Measurements from ENCODE around the gene KAT2B. TPM values are rescaled to one million over a fixed set of nuclear protein-coding genes. Genes with fewer than 3 reads are reported as not detected.

Gene KAT2B
- total and polyA plus RNA-seq, 4 donors, result 7.5 to 58.5 (median 16.3) TPM

DNA sequence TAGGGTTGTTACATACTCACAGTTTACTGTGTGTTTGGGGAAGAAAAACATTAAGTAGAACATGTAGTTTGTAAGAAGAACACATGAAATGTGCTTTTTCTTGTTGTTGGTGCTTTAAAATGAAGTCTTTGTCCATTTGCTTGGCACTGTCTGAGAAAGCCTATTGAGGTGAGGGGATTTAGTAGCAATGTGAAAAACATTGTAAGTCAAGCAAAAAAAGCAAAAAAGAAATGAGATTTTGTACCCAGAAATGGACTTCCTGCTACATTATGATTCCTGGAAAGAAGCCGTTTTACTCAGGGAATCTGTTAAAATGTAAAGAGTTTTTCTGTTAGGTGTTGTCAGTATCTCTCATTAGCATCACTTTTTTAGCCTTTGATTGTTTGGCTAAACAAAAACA, 59.9 kb downstream of the KAT2B start:
- Histone ChIP-seq H3K9ac (ENCODE audit: low read depth in 1 of 2, low read length in 2 of 2) (no peak overlapping the region), H3K4me1 (ENCODE audit: control insufficient read depth in 4 of 4, insufficient read depth in 4 of 4, low read length in 3 of 4) (peaks cover 0 to 14% (median 4%) of the 10 kb centered on the region in 4 donors), H3K9me3 (ENCODE audit: control insufficient read depth in 4 of 4, low read length in 3 of 4) (no peaks in the 10 kb centered on the region), H3K27me3 (ENCODE audit: control insufficient read depth in 4 of 4, insufficient read depth in 4 of 4, low read length in 3 of 4) (no peaks in the 10 kb centered on the region), H3K27ac (ENCODE audit: low read depth in 1 of 2, low read length in 2 of 2) (no peak overlapping the region), H3K4me3 (ENCODE audit: low read depth in 1 of 3, low read length in 3 of 3) (no peak overlapping the region), H3K36me3 (ENCODE audit: control insufficient read depth in 4 of 4, insufficient read depth in 3 of 4, low read depth in 1 of 4, low read length in 3 of 4) (peaks cover 0 to 8% (median 1%) of the 10 kb centered on the region in 4 donors)
- TF ChIP-seq TAF1 (conservative IDR thresholded peaks at IDR 0.05), result no peak
- no peak for TF ChIP-seq RXRA (IDR thresholded peaks at IDR 0.05)
- no peak for TF ChIP-seq MAX (IDR thresholded peaks at IDR 0.05)
- no peak for TF ChIP-seq REST (IDR thresholded peaks at IDR 0.05)
- TF ChIP-seq, protein P1, sequence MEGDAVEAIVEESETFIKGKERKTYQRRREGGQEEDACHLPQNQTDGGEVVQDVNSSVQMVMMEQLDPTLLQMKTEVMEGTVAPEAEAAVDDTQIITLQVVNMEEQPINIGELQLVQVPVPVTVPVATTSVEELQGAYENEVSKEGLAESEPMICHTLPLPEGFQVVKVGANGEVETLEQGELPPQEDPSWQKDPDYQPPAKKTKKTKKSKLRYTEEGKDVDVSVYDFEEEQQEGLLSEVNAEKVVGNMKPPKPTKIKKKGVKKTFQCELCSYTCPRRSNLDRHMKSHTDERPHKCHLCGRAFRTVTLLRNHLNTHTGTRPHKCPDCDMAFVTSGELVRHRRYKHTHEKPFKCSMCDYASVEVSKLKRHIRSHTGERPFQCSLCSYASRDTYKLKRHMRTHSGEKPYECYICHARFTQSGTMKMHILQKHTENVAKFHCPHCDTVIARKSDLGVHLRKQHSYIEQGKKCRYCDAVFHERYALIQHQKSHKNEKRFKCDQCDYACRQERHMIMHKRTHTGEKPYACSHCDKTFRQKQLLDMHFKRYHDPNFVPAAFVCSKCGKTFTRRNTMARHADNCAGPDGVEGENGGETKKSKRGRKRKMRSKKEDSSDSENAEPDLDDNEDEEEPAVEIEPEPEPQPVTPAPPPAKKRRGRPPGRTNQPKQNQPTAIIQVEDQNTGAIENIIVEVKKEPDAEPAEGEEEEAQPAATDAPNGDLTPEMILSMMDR (IDR thresholded peaks at IDR 0.05; ENCODE audit: low read depth, low read length, missing input control), result no peak
- TF ChIP-seq JUND (IDR thresholded peaks at IDR 0.05), result no peak
- no peak for TF ChIP-seq GABPA (IDR thresholded peaks at IDR 0.05 in 1 of 2, conservative IDR thresholded peaks at IDR 0.05 in 1 of 2)
- TF ChIP-seq, protein P2, sequence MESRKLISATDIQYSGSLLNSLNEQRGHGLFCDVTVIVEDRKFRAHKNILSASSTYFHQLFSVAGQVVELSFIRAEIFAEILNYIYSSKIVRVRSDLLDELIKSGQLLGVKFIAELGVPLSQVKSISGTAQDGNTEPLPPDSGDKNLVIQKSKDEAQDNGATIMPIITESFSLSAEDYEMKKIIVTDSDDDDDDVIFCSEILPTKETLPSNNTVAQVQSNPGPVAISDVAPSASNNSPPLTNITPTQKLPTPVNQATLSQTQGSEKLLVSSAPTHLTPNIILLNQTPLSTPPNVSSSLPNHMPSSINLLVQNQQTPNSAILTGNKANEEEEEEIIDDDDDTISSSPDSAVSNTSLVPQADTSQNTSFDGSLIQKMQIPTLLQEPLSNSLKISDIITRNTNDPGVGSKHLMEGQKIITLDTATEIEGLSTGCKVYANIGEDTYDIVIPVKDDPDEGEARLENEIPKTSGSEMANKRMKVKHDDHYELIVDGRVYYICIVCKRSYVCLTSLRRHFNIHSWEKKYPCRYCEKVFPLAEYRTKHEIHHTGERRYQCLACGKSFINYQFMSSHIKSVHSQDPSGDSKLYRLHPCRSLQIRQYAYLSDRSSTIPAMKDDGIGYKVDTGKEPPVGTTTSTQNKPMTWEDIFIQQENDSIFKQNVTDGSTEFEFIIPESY (IDR thresholded peaks at IDR 0.05), result no peak
- no peak for TF ChIP-seq NR2F2 (IDR thresholded peaks at IDR 0.05)
- TF ChIP-seq HNF4A (conservative IDR thresholded peaks at IDR 0.05), result no peak
- no peak for TF ChIP-seq FOXA1 (IDR thresholded peaks at IDR 0.05)
- DNase-seq (ENCODE audit: low spot score), result no peak
- 85% methylated on average over 1 of the region's 1 CpG for WGBS

- Histone ChIP-seq H3K9me3 (ENCODE audit: control insufficient read depth in 4 of 4, low read length in 3 of 4) (no peaks in the 10 kb centered on the region), H3K27ac (ENCODE audit: low read depth in 1 of 2, low read length in 2 of 2) (no peak overlapping the region), H3K27me3 (ENCODE audit: control insufficient read depth in 4 of 4, insufficient read depth in 4 of 4, low read length in 3 of 4) (no peaks in the 10 kb centered on the region), H3K36me3 (ENCODE audit: control insufficient read depth in 4 of 4, insufficient read depth in 3 of 4, low read depth in 1 of 4, low read length in 3 of 4) (peaks cover 0 to 8% (median 1%) of the 10 kb centered on the region in 4 donors), H3K9ac (ENCODE audit: low read depth in 1 of 2, low read length in 2 of 2) (no peak overlapping the region), H3K4me1 (ENCODE audit: control insufficient read depth in 4 of 4, insufficient read depth in 4 of 4, low read length in 3 of 4) (peaks cover 0 to 11% (median 4%) of the 10 kb centered on the region in 4 donors), H3K4me3 (ENCODE audit: low read depth in 1 of 3, low read length in 3 of 3) (no peak overlapping the region)
- DNase-seq (ENCODE audit: low spot score), result no peak
- WGBS, result 95% methylated on average over 5 of the region's 5 CpGs
- no peak for TF ChIP-seq FOXA1 (IDR thresholded peaks at IDR 0.05)
- TF ChIP-seq REST (IDR thresholded peaks at IDR 0.05), result no peak
- TF ChIP-seq FOXA2 (IDR thresholded peaks at IDR 0.05), result no peak
- TF ChIP-seq, protein P3, sequence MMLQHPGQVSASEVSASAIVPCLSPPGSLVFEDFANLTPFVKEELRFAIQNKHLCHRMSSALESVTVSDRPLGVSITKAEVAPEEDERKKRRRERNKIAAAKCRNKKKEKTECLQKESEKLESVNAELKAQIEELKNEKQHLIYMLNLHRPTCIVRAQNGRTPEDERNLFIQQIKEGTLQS (IDR thresholded peaks at IDR 0.05), result no peak
- TF ChIP-seq RAD21 (IDR thresholded peaks at IDR 0.05), result no peak
- TF ChIP-seq TAF1 (conservative IDR thresholded peaks at IDR 0.05), result no peak
- no peak for TF ChIP-seq HNF4G (IDR thresholded peaks at IDR 0.05)
- no peak for TF ChIP-seq EGR1 (IDR thresholded peaks at IDR 0.05; ENCODE audit: low read depth in 2 of 2)
- TF ChIP-seq SP1 (IDR thresholded peaks at IDR 0.05), result no peak
- TF ChIP-seq, protein P1 (IDR thresholded peaks at IDR 0.05; ENCODE audit: low read depth, low read length, missing input control), result no peak
Observed at GRCh38 chr3:20101041-20101440, 60.8 kb downstream of the KAT2B start.
